ENCODE results near the gene OGFR.

DNA sequence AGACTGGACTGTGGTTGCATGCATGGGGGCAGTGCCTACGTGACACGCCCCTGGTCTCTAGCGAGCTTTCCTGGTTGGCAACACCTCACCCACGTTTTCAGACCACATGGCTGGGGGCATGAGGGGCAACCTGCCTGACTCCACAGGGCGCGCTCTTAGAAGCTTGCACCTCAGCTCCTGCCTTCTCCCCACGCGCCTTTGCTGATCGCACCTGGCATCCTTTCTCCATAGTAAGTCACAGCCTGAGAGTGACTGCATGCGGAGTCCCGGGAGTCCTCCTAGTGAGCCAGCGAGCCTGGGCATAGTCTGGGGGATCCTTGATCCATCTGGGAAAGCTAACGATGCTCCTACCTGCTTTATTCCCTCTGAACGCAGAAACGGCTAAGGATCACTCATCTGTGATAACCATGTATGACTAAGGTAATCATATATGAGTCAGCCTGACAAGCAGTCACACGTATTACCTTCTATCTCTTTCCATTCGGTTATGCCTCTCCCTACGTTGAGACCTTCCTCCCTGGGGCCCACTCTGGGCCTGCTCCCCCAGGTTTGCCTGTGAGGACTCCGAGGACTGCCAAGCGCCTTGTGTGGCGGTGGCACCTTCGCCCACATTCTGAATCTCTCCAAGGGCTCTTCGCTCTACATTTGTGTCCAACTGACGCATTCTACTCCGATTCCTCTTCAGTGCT is 52.4 kb downstream of the OGFR start:
- TF ChIP-seq, protein P1, sequence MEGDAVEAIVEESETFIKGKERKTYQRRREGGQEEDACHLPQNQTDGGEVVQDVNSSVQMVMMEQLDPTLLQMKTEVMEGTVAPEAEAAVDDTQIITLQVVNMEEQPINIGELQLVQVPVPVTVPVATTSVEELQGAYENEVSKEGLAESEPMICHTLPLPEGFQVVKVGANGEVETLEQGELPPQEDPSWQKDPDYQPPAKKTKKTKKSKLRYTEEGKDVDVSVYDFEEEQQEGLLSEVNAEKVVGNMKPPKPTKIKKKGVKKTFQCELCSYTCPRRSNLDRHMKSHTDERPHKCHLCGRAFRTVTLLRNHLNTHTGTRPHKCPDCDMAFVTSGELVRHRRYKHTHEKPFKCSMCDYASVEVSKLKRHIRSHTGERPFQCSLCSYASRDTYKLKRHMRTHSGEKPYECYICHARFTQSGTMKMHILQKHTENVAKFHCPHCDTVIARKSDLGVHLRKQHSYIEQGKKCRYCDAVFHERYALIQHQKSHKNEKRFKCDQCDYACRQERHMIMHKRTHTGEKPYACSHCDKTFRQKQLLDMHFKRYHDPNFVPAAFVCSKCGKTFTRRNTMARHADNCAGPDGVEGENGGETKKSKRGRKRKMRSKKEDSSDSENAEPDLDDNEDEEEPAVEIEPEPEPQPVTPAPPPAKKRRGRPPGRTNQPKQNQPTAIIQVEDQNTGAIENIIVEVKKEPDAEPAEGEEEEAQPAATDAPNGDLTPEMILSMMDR (IDR thresholded peaks at IDR 0.05; ENCODE audit: extremely low read depth in 1 of 2, insufficient read depth in 1 of 2, low read depth in 1 of 2, low read length in 2 of 2): no peak
- TF ChIP-seq MAX (IDR thresholded peaks at IDR 0.05; ENCODE audit: insufficient read depth, insufficient read length) (no peak), POLR2AphosphoS5 (IDR thresholded peaks at IDR 0.05; ENCODE audit: insufficient read depth, low read depth, low read length) (no peak), JUN (IDR thresholded peaks at IDR 0.05; ENCODE audit: borderline replicate concordance, insufficient read depth, insufficient read length, low read depth) (no peak), POLR2A (IDR thresholded peaks at IDR 0.05; ENCODE audit: low read depth, low read length) (no peak)
